SK-N-SH (cell line): ENCODE data around the gene MRPS24. TPM values are rescaled to one million over a fixed set of nuclear protein-coding genes. Genes with fewer than 3 reads are reported as not detected.

ENCODE experiments used
- CTCF ChIA-PET: fragments of 300-600, 350-600 bp; formaldehyde crosslinking; extraction: SDS; loops from one replicate; lab custom pipeline; 2021; lab: Yijun Ruan, JAX
- POLR2A ChIA-PET: fragments of 350-600 bp; sonication (Branson Sonifier 250); formaldehyde crosslinking; extraction: SDS; loops from one replicate; lab custom pipeline; 2020; ENCODE audit warnings: antibody characterized with exemption, inconsistent platforms; lab: Yijun Ruan, JAX
- DNase-seq: peaks from one replicate; pipeline ENCODE4 v3.0.0; 2012
- H2AFZ ChIP-seq: fragments of 200-600 bp; sonication (generic); 2 replicates; pipeline ENCODE4 v1.8.1; 2016; ENCODE audit warnings: antibody characterized with exemption, mild to moderate bottlenecking, low read depth
- H3F3A ChIP-seq: fragments of 200-600 bp; sonication (generic); replicated peaks from 2 replicates; pipeline ENCODE3; 2016; ENCODE audit warnings: antibody characterized with exemption, mild to moderate bottlenecking; ENCODE audit not compliant: insufficient read depth
- H3K27ac ChIP-seq, 2 experiments: fragments of 200-500 bp in 1 of 2; fragments of 200-600 bp in 1 of 2; sonication (Bioruptor generic) in 1 of 2; sonication (generic), shearing (Covaris generic) in 1 of 2; 2 replicates each; pipeline versions ENCODE4 v1.5.1 to v1.6.1; 2014 to 2016; ENCODE audit warnings: low read depth in 2 of 2, inconsistent platforms in 1 of 2, low read length in 1 of 2, mild to moderate bottlenecking in 1 of 2, mixed read lengths in 1 of 2
- H3K27me3 ChIP-seq: fragments of 200-600 bp; sonication (generic), shearing (Covaris generic); 2 replicates; pipeline ENCODE4 v1.6.1; 2016; ENCODE audit warnings: mixed run types; ENCODE audit not compliant: insufficient read depth
- H3K36me3 ChIP-seq, 2 experiments: fragments of 200-500 bp in 1 of 2; fragments of 200-600 bp in 1 of 2; sonication (Bioruptor generic) in 1 of 2; sonication (generic) in 1 of 2; replicated peaks in 1 of 2; 2 replicates each; pipeline versions ENCODE3 to v1.5.1; 2014 to 2016; ENCODE audit warnings: low read length in 1 of 2, mild to moderate bottlenecking in 1 of 2; ENCODE audit not compliant: insufficient read depth in 2 of 2, control insufficient read depth in 1 of 2
- H3K4me1 ChIP-seq, 2 experiments: fragments of 200-500 bp in 1 of 2; fragments of 200-600 bp in 1 of 2; sonication (Bioruptor generic) in 1 of 2; sonication (generic), shearing (Covaris generic) in 1 of 2; 2 replicates each; pipeline versions ENCODE4 v1.5.1 to v1.6.1; 2014 to 2016; ENCODE audit warnings: low read depth in 1 of 2, low read length in 1 of 2, mixed run types in 1 of 2; ENCODE audit not compliant: insufficient read depth in 2 of 2, control insufficient read depth in 1 of 2
- H3K4me2 ChIP-seq: fragments of 200-600 bp; sonication (generic), shearing (Covaris generic); 2 replicates; pipeline ENCODE4 v1.6.1; 2017; ENCODE audit warnings: mixed run types
- H3K4me3 ChIP-seq, 2 experiments: fragments of 200-500 bp in 1 of 2; fragments of 200-600 bp in 1 of 2; sonication (Bioruptor generic) in 1 of 2; sonication (generic), shearing (Covaris generic) in 1 of 2; 2 replicates each; pipeline versions ENCODE4 v1.5.1 to v1.8.1; 2014 to 2016; ENCODE audit warnings: low read depth in 2 of 2, inconsistent platforms in 1 of 2, low read length in 1 of 2, mild to moderate bottlenecking in 1 of 2, mixed read lengths in 1 of 2, moderate library complexity in 1 of 2
- H3K79me2 ChIP-seq: fragments of 200-600 bp; sonication (generic); 2 replicates; pipeline ENCODE4 v1.8.1; 2017; ENCODE audit warnings: mild to moderate bottlenecking; ENCODE audit not compliant: insufficient read depth
- H3K9ac ChIP-seq: fragments of 200-600 bp; sonication (generic); 2 replicates; pipeline ENCODE4 v1.6.1; 2017; ENCODE audit warnings: mixed run types
- H3K9me2 ChIP-seq: fragments of 200-600 bp; sonication (generic); 2 replicates; pipeline ENCODE4 v1.6.1; 2017; ENCODE audit warnings: mixed run types
- H3K9me3 ChIP-seq: fragments of 200-600 bp; sonication (generic); 2 replicates; pipeline ENCODE4 v1.6.1; 2017; ENCODE audit warnings: mixed run types, mild to moderate bottlenecking, moderate library complexity
- H4K20me1 ChIP-seq: fragments of 200-600 bp; sonication (generic); 2 replicates; pipeline ENCODE4 v1.6.1; 2017; ENCODE audit warnings: mild to moderate bottlenecking, mixed run types; ENCODE audit not compliant: insufficient read depth
- CHD2 ChIP-seq: fragments of 150-350 bp; IDR thresholded peaks from 2 replicates; pipeline ENCODE4 v1.6.1; 2018; ENCODE audit warnings: low read length; ENCODE audit not compliant: partially characterized antibody
- CTCF ChIP-seq: fragments of 200-600 bp; sonication (generic); IDR thresholded peaks from 2 replicates; pipeline ENCODE4 v1.6.1; 2017; ENCODE audit warnings: antibody characterized with exemption, mild to moderate bottlenecking, moderate library complexity
- ELF1 ChIP-seq: IDR thresholded peaks from 2 replicates; pipeline ENCODE4 v1.4.0; 2012
- EZH2phosphoT487 ChIP-seq: fragments of 200-600 bp; sonication (generic); IDR thresholded peaks from 2 replicates; pipeline ENCODE4 v1.6.1; 2017; ENCODE audit warnings: low read depth, mixed run types, mild to moderate bottlenecking, antibody characterized with exemption, moderate library complexity, borderline replicate concordance
- FOXM1 ChIP-seq: IDR thresholded peaks from 2 replicates; pipeline ENCODE4 v1.4.0; 2012; ENCODE audit warnings: low read depth, mild to moderate bottlenecking
- JUND ChIP-seq: IDR thresholded peaks from 2 replicates; pipeline ENCODE4 v1.4.0; 2012
- MEF2A ChIP-seq: IDR thresholded peaks from 2 replicates; pipeline ENCODE4 v1.4.0; 2012; ENCODE audit warnings: low read depth, borderline replicate concordance
- PBX3 ChIP-seq: IDR thresholded peaks from 2 replicates; pipeline ENCODE4; 2012
- POLR2AphosphoS5 ChIP-seq: IDR thresholded peaks from 2 replicates; pipeline ENCODE4 v1.6.1; 2012; ENCODE audit warnings: low read depth, low read length
- RCOR1 ChIP-seq: fragments of 150-350 bp; IDR thresholded peaks from 2 replicates; pipeline ENCODE4 v1.6.1; 2017; ENCODE audit warnings: antibody characterized with exemption, low read length
- REST ChIP-seq: IDR thresholded peaks from 2 replicates; pipeline ENCODE4 v1.6.1; 2012; ENCODE audit warnings: mild to moderate bottlenecking, low read depth, low read length, moderate library complexity
- RXRA ChIP-seq: IDR thresholded peaks from 2 replicates; pipeline ENCODE4 v1.4.0; 2012; ENCODE audit warnings: low read depth, mild to moderate bottlenecking, borderline replicate concordance
- TCF12 ChIP-seq: IDR thresholded peaks from 2 replicates; pipeline ENCODE4 v1.4.0; 2012
- USF1 ChIP-seq: IDR thresholded peaks from 2 replicates; pipeline ENCODE4 v1.4.0; 2012; ENCODE audit warnings: low read depth, borderline replicate concordance
- USF2 ChIP-seq: fragments of 150-350 bp; IDR thresholded peaks from 2 replicates; pipeline ENCODE4 v1.6.1; 2017; ENCODE audit warnings: antibody characterized with exemption, low read length, low read depth, borderline replicate concordance
- YY1 ChIP-seq: IDR thresholded peaks from 2 replicates; pipeline ENCODE4 v1.4.0; 2012; ENCODE audit warnings: low read depth, mild to moderate bottlenecking
- ZBTB33 ChIP-seq: IDR thresholded peaks from 2 replicates; pipeline ENCODE4 v1.4.0; 2012; ENCODE audit warnings: low read depth, borderline replicate concordance
- WGBS: methylation state at CpG from one replicate; pipeline ENCODE4 v1.1.6; 2017; ENCODE audit warnings: low lambda C conversion rate; 5-methylcytosine and 5-hydroxymethylcytosine counted together
- polyA plus RNA-seq, 3 experiments: library from polyadenylated mRNA; depleted of rRNA; stranded (reverse); fragments of >200 nt; gene quantifications; 2 replicates each; pipeline ENCODE4 v1.2.3, GENCODE V29; 2012

MRPS24 gene
- polyA plus RNA-seq, 1 of the 3 experiments (the other 2 are of a cell fraction): 234 TPM

- TF ChIP-seq REST (no peak), ELF1 (no peak), CHD2 (no peak), MEF2A (no peak), TCF12 (no peak)
Measured at GRCh38 chr7:43877968-43878864, 8.9 kb upstream of the MRPS24 start (continued).

- CTCF ChIA-PET: interaction anchor here (1.2 to 1.9 kb wide), 4 partner anchors 10 to 77 kb away, joined by 3 to 6 read pairs (median 4); no protein-coding TSS in a partner anchor
- H3K4me2 ChIP-seq: no peak overlapping the region
- no peak overlapping the region for H2AFZ ChIP-seq
- H3K27me3 ChIP-seq: no peaks in the 10 kb centered on the region
- H3K36me3 ChIP-seq: peaks cover 33 to 61% of the 10 kb centered on the region in 2 experiments
- POLR2A ChIA-PET: no interaction called here
- no peaks in the 10 kb centered on the region for H3K9me3 ChIP-seq
- peaks cover 6% of the 10 kb centered on the region; the same call in 1 of the 2 replicates for H3K79me2 ChIP-seq
- H3K9me2 ChIP-seq: no peaks in the 10 kb centered on the region
- no peak for DNase-seq
- WGBS: 94% methylated on average over 23 of the region's 29 CpGs
- peaks cover 3% of the 10 kb centered on the region for H3F3A ChIP-seq
- no peak overlapping the region for H3K9ac ChIP-seq
- no peak overlapping the region for H3K27ac ChIP-seq
- peaks cover 8 to 14% of the 10 kb centered on the region in 2 experiments; a peak in 3 of 4 replicates for H3K4me1 ChIP-seq
- no peaks in the 10 kb centered on the region for H4K20me1 ChIP-seq
- no peak overlapping the region for H3K4me3 ChIP-seq
- TF ChIP-seq RCOR1 (no peak), USF2 (no peak), YY1 (no peak), RXRA (no peak), USF1 (no peak), CHD2 (no peak), EZH2phosphoT487 (no peak), CTCF (no peak), JUND (no peak), FOXM1 (no peak), PBX3 (no peak), ZBTB33 (no peak), POLR2AphosphoS5 (no peak)
Measured at GRCh38 chr7:43876976-43877745, 7.8 kb upstream of the MRPS24 start.
